HepG2 (cell line): ENCODE measurements around the gene ACOXL. TPM values are rescaled to one million over a fixed set of nuclear protein-coding genes. Genes with fewer than 3 reads are reported as not detected.

Experiments used
- AKAP8 ChIP-seq: sonication (generic); formaldehyde crosslinking; IDR thresholded peaks from 2 replicates; pipeline ENCODE4 v1.5.1; 2020; ENCODE audit warnings: mild to moderate bottlenecking, missing genetic modification reagents
- ATF7 ChIP-seq, 2 experiments: fragments of 450-650 bp in 1 of 2; sonication (generic) in 1 of 2; formaldehyde crosslinking in 1 of 2; IDR thresholded peaks; 2 replicates each; pipeline versions ENCODE4 v1.4.0 to v1.6.1; 2016 to 2020; ENCODE audit warnings: antibody characterized with exemption in 1 of 2, mild to moderate bottlenecking in 1 of 2, missing genetic modification reagents in 1 of 2
- ATM ChIP-seq: fragments of 450-650 bp; IDR thresholded peaks from 2 replicates; pipeline ENCODE4 v1.7.1; 2017; ENCODE audit warnings: mild to moderate bottlenecking, borderline replicate concordance
- CBFB ChIP-seq: sonication (generic); formaldehyde crosslinking; IDR thresholded peaks from 2 replicates; pipeline ENCODE4 v1.4.0; 2020; ENCODE audit warnings: missing genetic modification reagents
- JUND ChIP-seq: sonication (generic); formaldehyde crosslinking; IDR thresholded peaks from 2 replicates; pipeline ENCODE4 v1.8.0; 2022; ENCODE audit warnings: mild to moderate bottlenecking, missing genetic modification reagents
- NKX3-1 ChIP-seq: sonication (generic); formaldehyde crosslinking; IDR thresholded peaks from 2 replicates; pipeline ENCODE4 v1.5.0; 2020; ENCODE audit warnings: missing genetic modification reagents
- NR2F6 ChIP-seq, 2 experiments: IDR thresholded peaks; 2 replicates each; pipeline ENCODE4 v1.6.1; 2016; ENCODE audit warnings: antibody characterized with exemption in 1 of 2, mild to moderate bottlenecking in 1 of 2
- NRL ChIP-seq: sonication (generic); formaldehyde crosslinking; IDR thresholded peaks from 2 replicates; pipeline ENCODE4 v1.5.0; 2020; ENCODE audit warnings: missing genetic modification reagents, mild to moderate bottlenecking, moderate library complexity, borderline replicate concordance
- ONECUT2 ChIP-seq: sonication (generic); formaldehyde crosslinking; IDR thresholded peaks from 2 replicates; pipeline ENCODE4 v1.4.0; 2020; ENCODE audit warnings: missing genetic modification reagents
- POGZ ChIP-seq: sonication (generic); formaldehyde crosslinking; IDR thresholded peaks from 2 replicates; pipeline ENCODE4 v1.4.0; 2020; ENCODE audit warnings: mild to moderate bottlenecking, missing genetic modification reagents
- PTBP1 ChIP-seq: fragments of 200-400 bp; formaldehyde crosslinking; IDR thresholded peaks from 2 replicates; pipeline ENCODE4 v1.6.1; 2018; ENCODE audit warnings: low read length, low read depth; ENCODE audit not compliant: poor library complexity, severe bottlenecking
- RERE ChIP-seq: IDR thresholded peaks from 2 replicates; pipeline ENCODE4 v1.6.1; 2016; ENCODE audit warnings: low read depth, missing genetic modification reagents, missing compliant biosample characterization
- SYNCRIP ChIP-seq: fragments of 200-400 bp; formaldehyde crosslinking; IDR thresholded peaks from 2 replicates; pipeline ENCODE4 v1.6.1; 2018; ENCODE audit warnings: mild to moderate bottlenecking, low read depth, low read length; ENCODE audit not compliant: insufficient read depth
- ZBTB34 ChIP-seq: sonication (generic); formaldehyde crosslinking; IDR thresholded peaks from 2 replicates; pipeline ENCODE4 v1.8.0; 2022; ENCODE audit warnings: mild to moderate bottlenecking, missing genetic modification reagents
- ZFP37 ChIP-seq: sonication (generic); formaldehyde crosslinking; IDR thresholded peaks from 2 replicates; pipeline ENCODE4 v1.4.0; 2020; ENCODE audit warnings: missing genetic modification reagents, borderline replicate concordance
- ZNF33A ChIP-seq: sonication (generic); formaldehyde crosslinking; IDR thresholded peaks from 2 replicates; pipeline ENCODE4 v1.5.1; 2020; ENCODE audit warnings: missing genetic modification reagents, mild to moderate bottlenecking, moderate library complexity, borderline replicate concordance
- ZNF446 ChIP-seq: sonication (generic); formaldehyde crosslinking; IDR thresholded peaks from 2 replicates; pipeline ENCODE4 v1.5.0; 2020; ENCODE audit warnings: mild to moderate bottlenecking, missing genetic modification reagents
- ZNF547 ChIP-seq: sonication (generic); formaldehyde crosslinking; IDR thresholded peaks from 2 replicates; pipeline ENCODE4 v1.5.1; 2020; ENCODE audit warnings: mild to moderate bottlenecking, missing genetic modification reagents
- ZNF557 ChIP-seq: sonication (generic); formaldehyde crosslinking; IDR thresholded peaks from 2 replicates; pipeline ENCODE4 v1.4.0; 2020; ENCODE audit warnings: missing genetic modification reagents
- ZNF703 ChIP-seq: sonication (generic); formaldehyde crosslinking; IDR thresholded peaks from 2 replicates; pipeline ENCODE4 v1.5.1; 2020; ENCODE audit warnings: missing genetic modification reagents, mild to moderate bottlenecking, moderate library complexity, borderline replicate concordance
- ZNF781 ChIP-seq: sonication (generic); formaldehyde crosslinking; IDR thresholded peaks from 2 replicates; pipeline ENCODE4 v1.5.1; 2020; ENCODE audit warnings: borderline replicate concordance, mild to moderate bottlenecking, missing genetic modification reagents; ENCODE audit errors: not compliant biosample characterization
- polyA plus RNA-seq, 8 experiments: library from polyadenylated mRNA; depleted of rRNA in 3 of 8; stranded (reverse) in 7 of 8; unstranded in 1 of 8; fragments of >200 nt; fragmentation: Illumina TruSeq in 4 of 8; extraction: Trizol in 4 of 8; gene quantifications; 2 replicates each; pipeline versions ENCODE4 v1.2.1 to v1.2.3, GENCODE V29; 2011 to 2016; ENCODE audit warnings: low read depth in 4 of 8, missing spikeins in 1 of 8, mixed read lengths in 1 of 8; ENCODE audit not compliant: insufficient read depth in 1 of 8
- total RNA-seq, 5 experiments: library from RNA; depleted of rRNA; stranded (reverse); fragments of >200 nt; fragmentation: Illumina TruSeq; extraction: Trizol; gene quantifications; 2 replicates each; pipeline ENCODE4 v1.2.3, GENCODE V29; 2016; ENCODE audit warnings: low read depth in 1 of 5

The ACOXL gene
- total and polyA plus RNA-seq, 2 of the 13 experiments (the other 11 are each of a cell fraction or from before 2014, with no cell fraction given): not detected

- TF ChIP-seq PTBP1 (no peak), AKAP8 (no peak), ZNF446 (CRISPR knock-in tag) (no peak), ZNF703 (no peak), NR2F6 (IDR thresholded peaks at IDR 0.05) (no peak), NR2F6 (CRISPR knock-in tag; IDR thresholded peaks at IDR 0.05) (no peak), CBFB (0 out of 2 replicates have a peak, but pooled peaks have one; percentile 61), ATF7 (IDR thresholded peaks at IDR 0.05) (no peak), ATF7 (CRISPR knock-in tag; IDR thresholded peaks at IDR 0.05) (no peak), ONECUT2 (CRISPR knock-in tag) (no peak), ZBTB34 (CRISPR knock-in tag) (no peak), ZNF33A (CRISPR knock-in tag) (no peak), ZFP37 (CRISPR knock-in tag) (no peak), POGZ (CRISPR knock-in tag) (no peak), RERE (CRISPR knock-in tag) (no peak), JUND (CRISPR knock-in tag) (no peak), ZNF547 (CRISPR knock-in tag) (peak; percentile 18), SYNCRIP (no peak), ZNF781 (peak; percentile 81), ATM (no peak), ZNF557 (CRISPR knock-in tag) (0 out of 2 replicates have a peak, but pooled peaks have one; percentile 9), NKX3-1 (no peak), NRL (CRISPR knock-in tag) (peak; percentile 88; the same call in 1 of the 2 replicates)
Measured at GRCh38 chr2:111122631-111123421, 390.5 kb downstream of the ACOXL start (continued).
